ENCODE data around the gene SAAL1.
"Not testable (repeated sequence)": the region's sequence is repeated elsewhere in the genome, so short reads cannot be mapped to it uniquely, and the experiment has no call there.

The SAAL1 gene

GRCh38 chr11:18105802-18106574 lies at the start of gene SAAL1:
SAAL1 (minus strand) TSS chr11:18106082; CDS start chr11:18106041, 41 bp downstream.
- DNase-seq (ENCODE audit: low read depth, low spot score), result peak; percentile 41

- no peak for DNase-seq (ENCODE audit: low read depth, low spot score)
Measured at GRCh38 chr11:18151581-18151980, 45.7 kb upstream of the SAAL1 start.

- DNase-seq (ENCODE audit: low read depth, low spot score), result no peak
Measured at GRCh38 chr11:18145837-18146236, 40.0 kb upstream of the SAAL1 start.

GRCh38 chr11:18145025-18145424 lies 39.1 kb upstream of the SAAL1 start:
- no peak for DNase-seq (ENCODE audit: low read depth, low spot score)

- no peak for DNase-seq (ENCODE audit: low read depth, low spot score)
Measured at GRCh38 chr11:18144243-18144642, 38.4 kb upstream of the SAAL1 start.

GRCh38 chr11:18140145-18140544 lies 34.3 kb upstream of the SAAL1 start:
- DNase-seq (ENCODE audit: low read depth, low spot score), result no peak

- no peak for DNase-seq (ENCODE audit: low read depth, low spot score)
Measured at GRCh38 chr11:18137186-18137800, 31.4 kb upstream of the SAAL1 start.

GRCh38 chr11:18135308-18135707 lies 29.4 kb upstream of the SAAL1 start:
- DNase-seq (ENCODE audit: low read depth, low spot score), result no peak

GRCh38 chr11:18132341-18132740 lies 26.5 kb upstream of the SAAL1 start, which contains the start of gene MRGPRX3:
MRGPRX3 (plus strand) TSS chr11:18132571; CDS start chr11:18137203, 4,632 bp downstream.
- DNase-seq (ENCODE audit: low read depth, low spot score), result no peak

GRCh38 chr11:18131115-18131514 lies 25.2 kb upstream of the SAAL1 start:
- DNase-seq (ENCODE audit: low read depth, low spot score), result not testable (repeated sequence)

GRCh38 chr11:18121331-18121828 lies 15.5 kb upstream of the SAAL1 start:
- not testable (repeated sequence) for DNase-seq (ENCODE audit: low read depth, low spot score)

- DNase-seq (ENCODE audit: low read depth, low spot score), result peak; percentile 31
Measured at GRCh38 chr11:18115360-18116127, 9.7 kb upstream of the SAAL1 start.

GRCh38 chr11:18111005-18111404 lies 5.1 kb upstream of the SAAL1 start:
- DNase-seq (ENCODE audit: low read depth, low spot score), result no peak

GRCh38 chr11:18108254-18108653 lies 2.4 kb upstream of the SAAL1 start:
- DNase-seq (ENCODE audit: low read depth, low spot score), result no peak

- no peak for DNase-seq (ENCODE audit: low read depth, low spot score)
Measured at GRCh38 chr11:18106688-18107087, 806 bp upstream of the SAAL1 start.

GRCh38 chr11:18105086-18105801 lies 638 bp downstream of the SAAL1 start:
- DNase-seq (ENCODE audit: low read depth, low spot score), result no peak

- no peak for DNase-seq (ENCODE audit: low read depth, low spot score)
Measured at GRCh38 chr11:18100926-18101656, 4.8 kb downstream of the SAAL1 start.

- DNase-seq (ENCODE audit: low read depth, low spot score), result no peak
Measured at GRCh38 chr11:18093959-18094358, 11.9 kb downstream of the SAAL1 start.

GRCh38 chr11:18091731-18092130 lies 14.2 kb downstream of the SAAL1 start:
- no peak for DNase-seq (ENCODE audit: low read depth, low spot score)

GRCh38 chr11:18088966-18089365 lies 16.9 kb downstream of the SAAL1 start:
- no peak for DNase-seq (ENCODE audit: low read depth, low spot score)

GRCh38 chr11:18088366-18088765 lies 17.5 kb downstream of the SAAL1 start:
- DNase-seq (ENCODE audit: low read depth, low spot score), result no peak

Data from smooth muscle cell of the brain vasculature (primary cell).